Kidney capillary endothelial cell (primary cell): Measurements from ENCODE around the gene MCM10.

ENCODE experiments used
- DNase-seq: peaks from one replicate; pipeline ENCODE4 v3.0.0-alpha.2; 2018; ENCODE audit warnings: low spot score

MCM10 gene

GRCh38 chr10:13165177-13165576, 3.8 kb downstream of the MCM10 start:
- no peak for DNase-seq

- no peak for DNase-seq
Measured at GRCh38 chr10:13167568-13167967, 6.2 kb downstream of the MCM10 start.

GRCh38 chr10:13168781-13169180, 7.4 kb downstream of the MCM10 start:
- DNase-seq: no peak

DNA sequence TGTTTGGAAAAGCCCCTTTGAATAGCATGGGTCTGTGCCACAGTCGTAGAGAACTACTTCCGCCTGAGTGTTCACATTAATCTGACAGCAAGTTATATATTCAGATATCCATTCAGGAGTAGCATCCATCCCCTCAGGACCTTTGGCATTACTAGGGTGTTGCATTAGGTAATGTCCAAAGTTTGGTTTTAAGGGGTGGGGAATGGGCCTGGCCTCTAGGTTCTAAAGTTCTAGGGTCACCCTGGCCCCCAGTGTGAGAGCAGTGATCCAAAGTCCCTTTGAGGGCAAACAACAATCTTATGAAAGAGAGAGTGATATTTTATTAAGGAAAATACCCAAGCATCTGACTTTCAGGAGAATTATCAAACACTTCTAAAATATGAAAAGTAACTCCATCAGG, 12.3 kb downstream of the MCM10 start:
- DNase-seq: no peak

DNA sequence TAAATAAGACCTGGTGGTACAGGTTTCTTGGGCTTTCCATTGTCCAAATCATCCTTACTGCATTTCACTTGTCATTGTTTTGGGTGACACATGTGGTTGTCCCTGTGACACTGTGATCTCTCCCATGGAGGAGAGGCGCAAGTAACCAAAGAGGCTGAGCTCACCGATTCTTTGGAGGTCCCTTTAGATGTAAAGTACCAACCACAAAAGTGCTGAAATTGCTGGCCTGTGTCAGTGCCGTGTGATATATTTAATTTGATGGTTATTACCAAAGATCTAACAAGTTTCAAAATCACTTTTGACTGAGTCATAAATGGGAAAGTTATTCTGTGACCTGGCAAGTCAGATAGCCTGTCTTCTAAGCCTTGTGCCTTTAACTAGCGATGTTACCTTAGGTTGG, 19.4 kb downstream of the MCM10 start:
- DNase-seq: no peak

DNA sequence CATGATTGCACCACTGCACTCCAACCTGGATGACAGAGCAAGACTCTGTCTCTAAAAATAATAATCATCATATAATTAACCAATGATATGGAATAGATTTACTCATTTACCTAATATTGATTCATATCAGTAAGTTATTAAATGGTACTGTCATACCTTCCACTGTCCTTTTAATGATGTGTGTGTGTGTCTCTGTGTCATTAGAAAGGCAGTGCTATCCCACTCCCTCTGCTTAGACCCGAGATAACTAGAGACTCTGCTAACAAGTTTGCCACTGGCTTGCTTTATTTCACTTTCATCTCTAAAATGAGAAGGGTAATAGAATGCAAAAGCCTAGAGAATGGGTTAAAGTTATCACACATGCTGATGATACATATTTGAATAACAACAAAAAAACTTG, 21.1 kb downstream of the MCM10 start:
- no peak for DNase-seq

DNA sequence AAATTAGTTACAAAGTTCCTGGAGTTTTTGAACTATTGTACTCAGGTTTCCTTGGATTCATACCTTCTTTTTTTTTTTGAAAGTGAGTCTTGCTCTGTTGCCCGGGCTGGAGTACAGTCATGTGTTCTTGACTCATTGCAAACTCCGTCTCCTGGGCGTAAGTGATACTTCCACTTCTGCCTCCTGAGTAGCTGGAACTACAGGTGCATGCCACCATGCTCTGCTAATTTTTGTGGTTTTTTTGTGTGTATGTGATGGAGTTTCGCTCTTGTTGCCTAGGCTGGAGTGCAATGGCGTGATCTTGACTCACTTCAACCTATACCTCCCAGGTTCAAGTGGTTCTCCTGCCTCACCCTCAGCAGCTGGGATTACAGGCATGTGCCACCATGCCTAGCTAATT, 22.3 kb downstream of the MCM10 start:
- no peak for DNase-seq

DNA sequence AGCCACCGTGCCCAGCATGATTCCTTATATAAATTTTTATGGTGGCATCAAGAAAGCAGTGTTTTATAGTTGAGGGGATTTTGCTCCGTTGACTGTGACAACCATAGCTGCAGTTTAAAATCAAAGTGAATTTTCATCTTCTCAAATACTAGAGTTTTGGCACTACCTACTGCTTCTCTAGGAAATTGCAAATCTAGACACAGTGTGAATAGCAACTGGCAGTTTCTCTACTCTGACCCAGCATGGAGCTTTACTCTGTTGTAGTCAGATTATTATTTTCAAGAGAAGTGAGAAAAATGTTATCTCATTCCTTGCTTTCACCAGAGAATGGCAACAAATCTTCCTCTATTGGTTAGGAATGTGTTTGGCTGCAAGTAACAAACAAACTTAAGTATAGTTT, 22.9 kb downstream of the MCM10 start:
- DNase-seq: no peak

- no peak for DNase-seq
Measured at GRCh38 chr10:13184730-13185514, 23.6 kb downstream of the MCM10 start.

GRCh38 chr10:13187135-13187534, 25.8 kb downstream of the MCM10 start:
- no peak for DNase-seq

GRCh38 chr10:13188593-13188992, 27.2 kb downstream of the MCM10 start:
- DNase-seq: no peak

DNA sequence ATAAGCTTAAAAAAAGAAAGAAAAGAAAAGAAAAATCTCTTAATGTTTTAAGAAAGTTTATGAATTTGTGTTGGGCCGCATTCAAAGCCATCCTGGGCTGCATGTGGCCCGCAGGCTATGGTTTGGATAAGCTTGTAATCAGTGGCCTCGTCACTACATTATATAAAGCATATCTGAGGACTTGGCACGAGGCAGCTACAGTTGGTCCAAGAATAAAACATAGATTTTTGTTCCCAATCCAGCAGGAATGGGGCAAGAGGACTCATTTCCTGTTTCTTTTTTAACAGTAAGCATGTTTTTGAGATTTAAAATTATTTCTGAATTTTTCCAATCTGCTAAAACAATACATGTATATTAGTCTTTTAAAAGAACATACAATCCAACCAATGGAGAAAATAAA, 28.6 kb downstream of the MCM10 start:
- no peak for DNase-seq

- DNase-seq: no peak
Measured at GRCh38 chr10:13190816-13191215, 29.5 kb downstream of the MCM10 start.

DNA sequence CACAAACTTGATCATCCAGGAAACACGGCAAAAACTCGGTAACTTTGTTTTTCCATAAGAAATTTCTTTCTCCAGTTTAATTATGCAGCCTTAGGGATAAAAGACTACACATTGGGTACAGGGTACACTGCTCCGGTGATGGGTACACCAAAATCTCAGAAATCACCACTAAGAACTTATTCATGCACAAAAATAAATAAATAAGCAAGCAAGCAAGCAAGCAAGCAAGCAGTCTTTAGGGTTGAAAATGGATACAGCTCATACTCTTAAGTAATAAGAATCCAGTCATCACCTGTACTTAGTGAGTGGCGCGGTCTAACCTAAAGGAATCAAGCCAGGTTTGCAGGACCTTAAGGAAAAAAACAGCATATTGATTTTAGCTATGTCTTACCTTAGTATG, 30.0 kb downstream of the MCM10 start:
- DNase-seq: no peak

- DNase-seq: no peak
Measured at GRCh38 chr10:13193637-13194036, 32.3 kb downstream of the MCM10 start.

DNA sequence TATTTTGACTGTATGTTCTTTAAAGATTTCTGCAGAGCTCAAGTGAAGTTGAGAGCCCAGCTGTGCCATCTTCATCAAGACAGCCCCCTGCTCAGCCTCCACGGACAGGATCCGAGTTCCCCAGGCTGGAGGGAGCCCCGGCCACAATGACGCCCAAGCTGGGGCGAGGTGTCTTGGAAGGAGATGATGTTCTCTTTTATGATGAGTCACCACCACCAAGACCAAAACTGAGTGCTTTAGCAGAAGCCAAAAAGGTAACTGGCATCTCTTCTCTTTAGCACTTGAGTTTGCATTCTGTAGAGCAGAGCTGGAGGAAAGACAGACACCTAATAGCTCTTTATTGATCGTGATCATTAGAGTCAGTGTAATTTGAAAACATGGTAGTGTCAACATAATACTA, 33.7 kb downstream of the MCM10 start:
- DNase-seq: no peak

- DNase-seq: no peak
Measured at GRCh38 chr10:13201132-13201531, 39.8 kb downstream of the MCM10 start.

DNA sequence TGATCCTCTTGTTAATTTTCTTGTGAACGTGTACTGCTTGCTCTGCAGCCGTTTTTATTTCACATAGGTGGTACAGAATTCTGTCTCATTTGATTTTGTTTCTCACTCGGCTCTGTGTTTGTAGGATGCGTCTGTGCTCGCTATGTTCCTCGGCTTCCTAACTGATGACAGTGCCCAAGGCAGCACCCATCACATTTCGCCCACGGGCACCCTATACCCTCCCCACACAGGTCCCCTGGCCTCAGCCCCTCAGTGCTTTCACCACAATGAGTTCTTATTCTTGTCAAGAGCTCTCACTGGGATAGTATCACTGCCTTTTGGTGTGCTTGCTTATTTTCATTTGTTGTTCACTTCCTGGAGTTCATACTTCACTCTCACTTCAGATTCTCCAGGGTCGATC, 44.7 kb downstream of the MCM10 start:
- no peak for DNase-seq

GRCh38 chr10:13206546-13207443, 45.4 kb downstream of the MCM10 start:
- peak; percentile 16 for DNase-seq

DNA sequence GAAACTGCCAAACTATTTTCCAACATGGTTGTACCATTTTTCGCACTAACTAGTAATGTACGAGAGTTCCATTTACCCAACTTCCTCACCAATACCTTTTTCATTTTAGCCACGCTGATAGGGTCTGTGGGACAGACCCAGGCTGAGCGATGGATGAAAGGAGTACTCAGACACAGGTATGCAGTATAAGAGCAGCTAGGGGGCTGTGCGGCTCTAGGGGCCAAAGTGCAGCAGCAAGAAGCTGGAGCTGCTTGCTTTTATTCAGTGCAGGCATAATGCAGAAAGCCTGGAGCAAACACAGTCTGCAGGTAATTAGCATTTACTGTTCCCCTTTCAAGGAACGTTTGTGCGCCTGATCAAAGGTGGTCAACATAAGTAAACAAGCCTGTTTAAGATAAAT, 51.8 kb downstream of the MCM10 start:
- no peak for DNase-seq

GRCh38 chr10:13218878-13219277, 57.5 kb downstream of the MCM10 start:
- no peak for DNase-seq

DNA sequence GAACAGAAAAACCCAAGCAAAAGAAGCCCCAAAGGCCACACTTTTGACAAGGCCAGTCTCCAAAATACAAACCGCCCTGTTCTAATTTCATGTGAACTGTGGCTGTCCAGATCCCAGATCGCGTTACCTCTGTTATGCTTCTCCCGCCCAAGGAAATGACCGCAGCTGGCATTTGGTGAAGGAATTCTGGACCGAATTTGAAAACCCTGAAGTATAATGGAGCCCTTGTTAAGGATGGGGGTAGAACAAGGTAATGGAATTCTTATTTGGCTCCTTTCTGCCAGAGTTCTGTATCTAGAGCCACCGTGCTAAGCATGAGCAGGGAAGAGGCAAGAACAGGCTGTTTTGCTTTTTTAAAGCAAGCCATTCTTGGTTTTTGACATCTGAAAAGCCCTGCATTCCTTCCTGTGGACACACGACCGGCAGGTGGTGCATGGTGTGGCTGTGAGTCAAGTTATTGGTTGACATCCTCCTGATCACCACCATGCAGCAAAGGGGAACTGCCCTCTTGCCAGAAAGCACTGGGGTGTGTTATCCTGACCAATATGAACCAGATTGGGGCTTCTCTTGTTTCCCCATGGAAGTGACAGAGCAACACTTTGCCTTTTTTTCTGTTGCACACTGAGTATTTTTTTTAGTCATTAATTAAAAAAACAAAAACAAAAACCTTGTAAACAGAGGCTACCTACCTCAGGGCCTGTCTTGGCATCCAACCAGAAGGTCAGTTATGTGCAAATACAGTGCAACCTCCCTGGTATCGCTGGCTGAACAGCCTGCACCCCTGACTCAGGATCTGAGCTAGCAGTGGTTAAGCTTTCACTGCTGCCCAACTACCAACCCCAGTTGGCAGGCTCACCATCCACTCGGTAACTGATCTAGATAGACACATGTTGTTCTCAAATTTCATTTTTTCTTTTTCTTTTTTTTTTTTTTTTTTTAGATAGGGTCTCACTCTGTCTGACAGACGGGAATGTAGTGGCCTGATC, 58.6 kb downstream of the MCM10 start:
- no peak for DNase-seq
